Stimulated activated CD8-positive, alpha-beta memory T cell treated with anti-CD3 and anti-CD28 coated beads, Interleukin-15, amount 100 ng/mL, for 24 hours (primary cell): Measurements from ENCODE around the gene AGTRAP.

ENCODE experiments used
- DNase-seq: peaks from one replicate; pipeline ENCODE4 v3.0.0-alpha.2; 2020; ENCODE audit warnings: low read depth

Gene AGTRAP, protein sequence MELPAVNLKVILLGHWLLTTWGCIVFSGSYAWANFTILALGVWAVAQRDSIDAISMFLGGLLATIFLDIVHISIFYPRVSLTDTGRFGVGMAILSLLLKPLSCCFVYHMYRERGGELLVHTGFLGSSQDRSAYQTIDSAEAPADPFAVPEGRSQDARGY

GRCh38 chr1:11735854-11736745 is at the start of gene AGTRAP:
Gene AGTRAP (plus strand): TSS chr1:11736136. CDS start chr1:11736209, 73 bp downstream.
- peak; percentile 74 for DNase-seq

DNA sequence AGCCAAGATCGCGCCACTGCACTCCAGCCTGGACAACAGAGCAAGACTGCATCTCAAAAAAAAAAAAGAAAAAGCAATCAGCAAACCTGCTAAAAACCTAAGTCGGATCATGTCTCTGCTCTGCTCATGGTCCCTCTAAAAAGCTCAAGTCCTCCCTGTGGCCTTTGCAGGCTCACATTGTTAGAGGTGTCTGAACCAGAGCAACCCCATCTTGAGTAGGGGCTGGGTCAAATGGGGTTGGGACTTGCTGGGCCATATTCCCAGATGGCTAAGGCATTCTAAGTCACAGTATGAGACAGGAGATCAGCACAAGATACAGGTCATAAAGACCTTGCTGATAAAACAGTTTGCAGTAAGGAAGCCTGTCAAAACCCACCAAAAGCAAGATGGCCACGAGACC is 47.4 kb upstream of the AGTRAP start:
- DNase-seq, result no peak

- no peak for DNase-seq
Observed at GRCh38 chr1:11690397-11691301, 45.3 kb upstream of the AGTRAP start.

DNA sequence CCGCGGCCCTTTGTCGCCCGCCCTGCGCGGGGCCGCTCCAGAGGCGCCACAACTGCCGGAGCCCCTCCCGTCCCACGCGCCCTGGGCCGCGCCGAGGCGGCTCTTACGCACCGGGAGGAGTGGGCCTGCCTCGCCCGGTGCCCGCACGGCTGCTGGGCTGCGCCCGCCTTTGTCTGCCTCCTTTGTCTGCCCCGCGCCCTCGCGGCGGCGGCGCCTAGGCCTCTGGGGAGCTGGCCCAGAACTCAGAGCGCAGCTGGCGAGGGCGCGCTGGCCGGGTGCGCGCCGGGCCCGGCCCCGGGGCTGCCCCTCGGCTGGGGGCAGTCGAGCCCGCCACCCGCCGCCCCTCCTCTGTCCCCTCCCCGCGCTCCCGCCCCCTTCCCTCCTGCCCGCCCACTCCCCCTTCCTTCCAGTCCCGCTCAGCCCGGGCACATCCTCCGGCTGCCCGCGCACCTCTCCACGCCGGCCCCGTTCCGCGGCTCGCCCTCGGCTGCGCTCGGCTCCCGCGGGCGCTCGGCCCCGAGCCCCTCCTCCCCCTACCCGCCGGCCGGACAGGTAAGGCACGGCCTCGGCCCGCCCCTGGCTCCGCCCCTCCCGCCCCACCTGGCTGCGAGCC is 44.5 kb upstream of the AGTRAP start, which contains the start of gene DRAXIN:
DRAXIN (plus strand) TSS at position 409 of the 613 bp plus-strand sequence. CDS start 14,549 bp downstream, outside the sequence.
- no peak for DNase-seq

DNA sequence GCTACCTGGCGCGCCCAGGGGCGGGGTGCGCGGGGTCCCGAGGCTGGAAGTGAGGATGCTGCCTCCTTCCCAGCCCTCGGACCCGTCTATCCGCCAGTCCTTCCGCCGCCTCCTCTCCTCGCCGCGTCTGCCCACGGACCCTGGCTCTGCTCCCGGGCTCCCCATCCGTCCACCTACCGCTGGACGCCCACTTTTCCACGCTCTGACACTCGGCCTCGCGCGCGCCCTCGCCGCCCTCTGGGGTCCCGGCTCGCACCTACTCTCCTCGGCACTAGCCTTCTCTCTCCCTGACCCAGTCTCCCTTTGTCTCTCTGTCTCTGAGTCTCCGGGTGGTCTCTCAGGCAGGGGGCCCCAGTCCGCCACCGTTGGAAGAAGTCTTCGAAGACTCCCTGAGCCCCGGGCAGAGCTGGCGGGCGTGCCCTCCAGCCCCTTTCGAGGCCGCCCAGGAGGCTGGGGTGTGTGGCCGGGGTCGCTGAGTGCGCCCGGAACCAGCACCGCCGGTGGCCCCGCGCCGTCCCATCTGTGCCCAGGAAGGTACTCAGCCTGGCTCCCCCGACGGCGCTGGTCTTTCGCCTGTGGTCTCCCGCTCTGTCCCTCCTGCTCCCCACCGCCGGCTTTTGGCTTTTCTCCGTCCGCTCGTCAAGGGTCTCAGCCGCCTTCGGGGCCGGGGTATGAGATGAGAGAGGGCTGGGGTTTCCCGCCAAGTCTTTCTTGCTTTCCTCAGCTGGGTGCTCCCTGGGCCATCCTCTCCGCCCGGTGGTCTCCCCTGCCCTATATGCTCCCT is 43.8 kb upstream of the AGTRAP start:
- no peak for DNase-seq

- no peak for DNase-seq
Observed at GRCh38 chr1:11693024-11693590, 42.8 kb upstream of the AGTRAP start.

GRCh38 chr1:11693917-11694316 is 42.0 kb upstream of the AGTRAP start:
- no peak for DNase-seq

DNA sequence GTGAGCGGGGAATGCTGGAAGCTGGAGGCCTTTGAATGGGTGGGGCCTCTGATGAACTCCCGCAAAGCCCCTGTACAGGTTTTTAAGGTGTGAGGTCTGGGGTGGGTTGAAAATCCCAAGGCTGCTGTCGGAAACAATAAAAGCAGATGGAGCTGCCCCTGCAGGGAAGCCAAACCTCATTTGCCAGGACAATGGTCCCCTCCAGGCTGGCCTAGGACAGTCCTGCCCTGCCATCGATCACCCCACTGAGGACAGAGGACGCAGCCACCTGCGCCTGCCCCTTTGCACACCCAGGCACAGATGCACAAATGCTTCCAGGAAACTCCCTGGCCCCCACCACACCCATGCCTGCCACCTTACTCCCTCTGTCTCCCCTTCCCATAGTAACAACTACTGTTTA is 40.1 kb upstream of the AGTRAP start:
- no peak for DNase-seq

DNA sequence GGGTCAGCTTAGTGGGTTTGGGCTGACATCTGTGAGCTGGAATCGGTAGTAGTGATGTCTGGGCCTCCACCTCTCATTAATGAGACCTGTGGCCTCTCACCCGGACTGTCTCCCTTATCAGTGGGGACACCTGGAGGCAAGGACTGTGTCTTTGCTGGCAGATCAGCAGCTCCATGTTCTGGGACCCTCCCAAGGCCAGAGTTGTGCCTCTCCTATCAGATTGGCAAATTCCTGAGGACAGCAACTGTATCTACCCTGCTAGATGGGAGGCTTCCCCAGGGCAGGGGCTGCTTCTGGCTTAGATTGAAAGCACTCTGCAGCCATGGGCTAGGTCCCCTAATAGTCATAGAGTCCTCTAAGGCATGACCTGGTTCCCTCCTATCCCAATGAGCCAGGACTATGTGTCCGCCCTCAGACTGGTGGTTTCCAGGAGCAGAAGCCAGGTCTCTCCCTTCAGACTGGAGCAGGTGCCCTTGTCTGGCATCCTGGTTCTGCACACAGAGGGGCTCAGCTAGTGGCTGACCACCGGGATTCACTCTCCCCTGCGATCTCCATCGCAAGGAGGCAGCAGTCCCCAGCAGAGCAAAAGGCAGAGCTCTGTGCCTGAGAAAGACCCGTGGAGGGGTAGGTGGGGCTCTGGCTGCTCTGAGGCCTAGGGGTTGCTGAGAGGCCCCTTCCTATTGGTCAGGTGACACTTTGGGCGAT is 38.6 kb upstream of the AGTRAP start:
- DNase-seq, result no peak

GRCh38 chr1:11697893-11698210 is 38.1 kb upstream of the AGTRAP start:
- DNase-seq, result no peak

DNA sequence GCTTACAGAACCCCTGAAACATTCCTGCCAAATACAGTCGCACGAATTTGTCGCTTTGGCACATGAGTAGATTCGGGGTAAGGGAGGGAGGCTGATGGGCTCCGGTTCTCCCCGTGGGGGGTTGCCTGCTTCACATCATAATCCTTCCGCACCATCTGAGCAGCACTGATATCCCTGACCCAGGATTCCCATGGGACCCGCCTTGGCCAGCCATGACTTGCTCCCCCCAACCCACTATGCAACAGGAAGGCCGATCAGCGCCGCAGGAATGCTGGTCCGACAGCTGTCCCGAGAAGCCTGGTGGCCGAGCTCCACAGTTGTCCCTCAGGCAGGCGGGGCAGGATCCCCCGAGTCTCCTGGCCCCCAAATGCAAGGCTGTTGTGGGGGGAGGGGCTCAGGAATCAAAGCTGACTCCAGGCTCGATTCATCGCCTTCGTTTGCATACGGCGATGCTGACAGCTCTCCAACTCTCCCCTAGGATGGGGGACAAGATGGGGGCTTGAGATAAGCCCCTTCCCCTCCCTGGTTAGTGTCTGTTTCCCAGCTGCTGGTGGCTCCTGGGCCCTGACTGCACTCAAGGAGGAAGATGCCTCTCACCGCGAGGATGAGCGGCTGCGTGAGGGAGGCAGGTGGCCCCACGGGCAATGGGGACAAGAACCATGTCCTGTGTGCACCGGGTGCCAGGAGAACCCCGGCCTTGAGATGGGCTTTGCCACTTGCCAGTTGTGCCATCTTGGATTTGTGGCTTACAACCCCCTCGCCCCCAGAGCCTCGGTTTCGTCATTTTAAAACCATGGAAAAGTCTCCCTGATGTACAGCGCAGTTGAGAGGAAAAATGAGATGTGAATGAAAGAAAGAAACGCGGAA is 35.1 kb upstream of the AGTRAP start:
- no peak for DNase-seq

DNA sequence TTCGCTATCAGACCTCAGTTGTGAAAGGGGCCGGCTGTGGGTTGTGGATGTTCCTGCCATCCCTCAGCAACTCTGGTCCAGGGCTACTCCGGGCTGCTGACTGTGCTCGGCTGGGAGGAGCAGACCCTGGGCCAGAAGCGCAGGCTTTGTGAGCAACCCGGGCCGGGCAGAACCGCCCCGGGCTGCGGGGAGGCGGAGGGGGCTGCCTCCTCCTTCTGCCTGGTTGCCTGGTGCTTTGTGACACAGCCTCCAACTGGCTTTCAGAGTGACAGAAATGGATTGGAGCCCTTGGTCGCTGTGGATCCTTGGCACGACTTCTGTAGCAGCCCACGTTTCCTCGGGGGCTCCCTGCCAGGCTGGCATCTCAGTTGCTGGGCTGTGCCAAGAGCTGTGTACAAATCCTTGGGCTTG is 34.4 kb upstream of the AGTRAP start:
- no peak for DNase-seq

GRCh38 chr1:11701981-11702803 is 33.7 kb upstream of the AGTRAP start:
- no peak for DNase-seq

DNA sequence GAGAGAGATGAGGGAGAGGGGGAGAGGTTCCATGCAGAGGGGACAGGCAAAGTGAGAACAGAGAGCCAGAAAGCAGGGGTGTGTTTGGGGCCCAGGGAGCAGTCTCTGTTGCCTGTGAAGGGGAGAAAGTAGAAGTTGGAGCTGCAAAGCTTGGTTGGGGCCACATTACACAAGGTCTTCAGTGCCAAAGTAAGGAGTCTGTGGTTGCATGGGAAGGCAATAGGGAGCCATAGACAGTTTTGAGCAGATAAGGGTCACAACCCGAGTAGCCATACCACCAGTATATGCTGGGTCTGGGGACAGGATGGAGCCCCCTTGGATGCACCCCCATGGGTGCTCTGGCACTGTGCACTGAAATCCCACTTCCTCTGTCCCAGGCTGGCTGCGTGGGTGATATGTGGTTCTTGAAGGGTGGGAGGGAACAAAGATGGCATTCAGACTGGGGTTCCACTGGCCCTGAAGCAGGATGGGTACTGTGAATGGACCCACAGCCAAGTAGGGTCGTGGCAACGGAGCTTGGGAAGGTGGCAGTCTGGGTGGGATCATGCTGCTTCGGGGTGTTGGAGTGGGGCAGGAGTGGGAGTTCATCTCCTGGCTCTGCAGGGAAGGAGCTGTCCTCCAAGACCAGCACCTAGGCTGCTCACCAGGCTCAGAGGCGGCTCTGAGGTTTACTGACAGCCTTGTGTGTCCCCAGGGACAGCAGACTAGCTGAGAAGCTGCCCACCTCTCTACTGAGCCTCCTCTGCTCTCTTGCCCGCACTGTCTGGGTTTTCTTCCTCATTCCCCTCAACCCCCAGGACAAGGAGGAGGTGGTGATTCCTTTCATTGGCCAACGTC is 32.4 kb upstream of the AGTRAP start:
- no peak for DNase-seq

DNA sequence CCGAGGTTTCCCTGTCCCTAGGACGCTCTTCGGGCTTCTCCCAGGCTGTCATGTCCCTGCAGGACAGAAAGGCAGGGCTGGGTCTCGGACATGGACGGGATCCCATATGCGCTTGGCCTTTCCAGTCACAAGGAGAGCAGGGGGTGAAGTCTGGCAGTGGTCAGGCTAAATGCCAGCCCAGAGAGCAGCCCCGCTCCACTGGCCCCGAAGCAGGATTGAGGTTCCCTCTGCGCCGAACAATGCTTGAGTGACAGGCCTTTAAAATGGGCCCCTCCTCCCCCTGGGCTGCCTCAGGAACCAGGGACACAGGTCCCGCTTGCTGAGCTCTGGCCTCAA is 31.8 kb upstream of the AGTRAP start:
- no peak for DNase-seq

GRCh38 chr1:11704691-11705475 is 31.1 kb upstream of the AGTRAP start:
- no peak for DNase-seq

GRCh38 chr1:11705596-11705995 is 30.3 kb upstream of the AGTRAP start:
- no peak for DNase-seq
